B cell (primary cell): Measurements from ENCODE around the gene ERC1. TPM values are rescaled to one million over a fixed set of nuclear protein-coding genes. Genes with fewer than 3 reads are reported as not detected.

Experiments
- ATAC-seq: fragments of 200-7000 bp; cut with Tn5 transposase; one replicate; pipeline ENCODE4 v1.10.0; 2021; ENCODE audit warnings: low read depth, mild to moderate bottlenecking, moderate number of reproducible peaks, moderate library complexity
- CTCF ChIA-PET: fragments of 350-600 bp; sonication (Branson Sonifier 250); formaldehyde crosslinking; loops from one replicate; lab custom pipeline; 2021; ENCODE audit warnings: antibody characterized with exemption, inconsistent platforms; lab: Charles Lee
- POLR2A ChIA-PET: fragments of 350-600 bp; sonication (Branson Sonifier 250); formaldehyde crosslinking; loops from one replicate; lab custom pipeline; 2021; ENCODE audit warnings: antibody characterized with exemption; lab: Charles Lee
- DNase-seq: peaks from one replicate; pipeline ENCODE4 v3.0.0; 2013
- H2AFZ ChIP-seq: 2 replicates; pipeline ENCODE4 v1.6.1; 2012; ENCODE audit warnings: mild to moderate bottlenecking, low read depth, low read length; ENCODE audit not compliant: insufficient read depth, poor library complexity, severe bottlenecking
- H3K27ac ChIP-seq, 2 donors: 1 replicate in 1 of 2; 2 replicates in 1 of 2; pipeline ENCODE4 v1.5.1; 2012 to 2013; ENCODE audit warnings: low read length in 2 of 2, mild to moderate bottlenecking in 2 of 2, moderate library complexity in 1 of 2
- H3K27me3 ChIP-seq, 4 experiments: fragments of 200-600 bp in 1 of 4; sonication (generic) in 1 of 4; replicated peaks in 1 of 4; 1 replicate in 2 of 4; 2 replicates in 2 of 4; pipeline versions ENCODE4 v1.6.1 to v1.7.0; 2013 to 2016; ENCODE audit warnings: low read length in 3 of 4, mild to moderate bottlenecking in 2 of 4, mixed read lengths in 1 of 4, moderate library complexity in 1 of 4; ENCODE audit not compliant: insufficient read depth in 4 of 4, control insufficient read depth in 3 of 4; ENCODE audit errors: control extremely low read depth in 1 of 4
- H3K36me3 ChIP-seq, 2 experiments: replicated peaks in 1 of 2; 1 replicate in 1 of 2; 2 replicates in 1 of 2; pipeline versions ENCODE4 v1.6.1 to v1.7.1; 2013; ENCODE audit warnings: low read length in 1 of 2; ENCODE audit not compliant: insufficient read depth in 2 of 2, control insufficient read depth in 1 of 2; ENCODE audit errors: control extremely low read depth in 1 of 2, extremely low read depth in 1 of 2
- H3K4me1 ChIP-seq, 2 donors: fragments of 200-600 bp in 1 of 2; sonication (generic) in 1 of 2; 1 replicate in 1 of 2; 2 replicates in 1 of 2; pipeline versions ENCODE4 v1.5.1 to v1.6.1; 2013 to 2017; ENCODE audit warnings: low read length in 2 of 2; ENCODE audit not compliant: control insufficient read depth in 2 of 2, insufficient read depth in 2 of 2
- H3K4me2 ChIP-seq: replicated peaks from 2 replicates; pipeline ENCODE3; 2012; ENCODE audit warnings: mild to moderate bottlenecking, low read depth, low read length; ENCODE audit not compliant: poor library complexity, severe bottlenecking
- H3K4me3 ChIP-seq, 5 experiments: fragments of 200-600 bp in 1 of 5; sonication (generic) in 1 of 5; 1 replicate in 3 of 5; 2 replicates in 2 of 5; pipeline versions ENCODE4 v1.5.1 to v1.7.0; 2011 to 2016; ENCODE audit warnings: low read length in 4 of 5, mild to moderate bottlenecking in 4 of 5, low read depth in 2 of 5, control low read depth in 1 of 5, moderate library complexity in 1 of 5; ENCODE audit not compliant: insufficient read depth in 1 of 5; ENCODE audit errors: control extremely low read depth in 1 of 5, extremely low read depth in 1 of 5
- H3K79me2 ChIP-seq: fragments of 200-600 bp; sonication (generic); one replicate; pipeline ENCODE4 v1.6.0; 2016; ENCODE audit warnings: low read length; ENCODE audit not compliant: control insufficient read depth, insufficient read depth
- H3K9ac ChIP-seq: fragments of 200-600 bp; sonication (generic); 2 replicates; pipeline ENCODE4 v1.6.1; 2017; ENCODE audit warnings: mild to moderate bottlenecking, low read length, moderate library complexity
- H3K9me3 ChIP-seq, 3 donors: one replicate each; pipeline versions ENCODE4 v1.6.1 to v1.7.1; 2013; ENCODE audit warnings: low read length in 2 of 3; ENCODE audit not compliant: control insufficient read depth in 2 of 3, insufficient read depth in 1 of 3; ENCODE audit errors: control extremely low read depth in 1 of 3
- H4K20me1 ChIP-seq: 2 replicates; pipeline ENCODE4 v1.6.0; 2012; ENCODE audit warnings: mild to moderate bottlenecking, low read length; ENCODE audit not compliant: insufficient read depth, control insufficient read depth, poor library complexity, severe bottlenecking
- H3K27ac Mint-ChIP-seq: one replicate; pipeline ENCODE4 v1.8.0; 2021; ENCODE audit warnings: mixed read lengths
- H3K27me3 Mint-ChIP-seq: one replicate; pipeline ENCODE4 v1.8.0; 2021; ENCODE audit warnings: mixed read lengths
- H3K4me1 Mint-ChIP-seq: one replicate; pipeline ENCODE4 v1.8.0; 2021; ENCODE audit warnings: mixed read lengths
- H3K4me3 Mint-ChIP-seq: one replicate; pipeline ENCODE4 v1.8.0; 2021; ENCODE audit warnings: mixed read lengths
- H3K9me3 Mint-ChIP-seq: one replicate; pipeline ENCODE4 v1.8.0; 2022; ENCODE audit warnings: mixed read lengths; ENCODE audit not compliant: insufficient read depth
- WGBS: methylation state at CpG from one replicate; pipeline ENCODE4 v1.1.5; 2013; ENCODE audit warnings: missing lambda C conversion rate; ENCODE audit not compliant: insufficient coverage; 5-methylcytosine and 5-hydroxymethylcytosine counted together
- intact Hi-C: fragments of 100-400 bp; cut with micrococcal nuclease; formaldehyde crosslinking; loops from one replicate; pipeline ENCODE4 v1.10.0; 2022
- polyA plus RNA-seq: library from polyadenylated mRNA; depleted of rRNA; stranded (reverse); fragments of >200 nt; gene quantifications from 2 replicates; pipeline ENCODE4 v1.2.3, GENCODE V29; 2012
- total RNA-seq, 2 donors: library from RNA; stranded (reverse); fragments of 120-200 nt in 1 of 2; gene quantifications; 1 replicate in 1 of 2; 2 replicates in 1 of 2; pipeline versions ENCODE4 v1.2.3 to v1.2.4, GENCODE V29; 2013 to 2022
- TF ChIP-seq, protein P1 (sequence below): fragments of 200-600 bp; IDR thresholded peaks from one replicate; pipeline ENCODE4 v1.8.0; 2022; ENCODE audit warnings: antibody characterized with exemption, mild to moderate bottlenecking

The ERC1 gene
- total and polyA plus RNA-seq, 2 donors (not counting 1 experiment from before 2014, with no cell fraction given): 4.0 to 77.6 TPM

DNA sequence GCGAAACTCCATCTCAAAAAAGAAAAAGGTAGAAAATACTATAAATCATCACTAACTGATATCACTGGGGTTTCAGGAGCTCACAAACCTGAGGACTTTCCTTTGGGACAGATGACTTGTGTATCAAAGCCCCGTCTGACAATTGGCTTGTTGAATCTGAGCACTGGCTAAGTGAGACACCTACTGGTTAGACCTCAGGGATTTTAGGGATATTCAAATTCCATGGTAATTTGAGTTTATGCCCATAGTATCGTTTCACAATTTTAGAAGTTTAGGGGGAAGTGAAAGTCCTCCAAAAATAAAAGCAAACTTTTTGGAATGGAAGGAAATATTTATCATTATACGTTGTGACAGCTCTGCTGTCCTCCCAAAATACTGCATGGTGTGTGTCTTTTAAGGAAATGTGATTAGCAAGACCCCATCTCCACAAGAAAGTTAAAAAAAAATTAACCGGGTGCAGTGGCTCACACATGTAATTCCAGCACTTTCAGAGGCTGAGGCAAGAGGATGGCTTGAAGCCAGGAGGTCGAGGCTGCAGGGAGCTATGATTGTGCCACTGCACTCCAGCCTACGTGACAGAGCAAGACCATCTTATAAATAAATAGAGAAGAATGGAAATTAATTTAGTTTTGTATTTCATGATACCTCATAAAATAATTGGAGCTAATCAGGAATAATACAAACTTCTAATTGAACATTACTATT is 554.1 kb downstream of the ERC1 start:
- H3K9me3 ChIP-seq: peaks cover 0 to 7% (median 0%) of the 10 kb centered on the region in 3 donors
- DNase-seq: no peak
- H4K20me1 ChIP-seq: no peaks in the 10 kb centered on the region
- H3K4me1 Mint-ChIP-seq: no peaks in the 10 kb centered on the region
- no peak overlapping the region for H3K4me3 Mint-ChIP-seq
- intact Hi-C loops: no loop called here
- H3K79me2 ChIP-seq: no peaks in the 10 kb centered on the region
- POLR2A ChIA-PET: no interaction called here
- TF ChIP-seq, protein P1, sequence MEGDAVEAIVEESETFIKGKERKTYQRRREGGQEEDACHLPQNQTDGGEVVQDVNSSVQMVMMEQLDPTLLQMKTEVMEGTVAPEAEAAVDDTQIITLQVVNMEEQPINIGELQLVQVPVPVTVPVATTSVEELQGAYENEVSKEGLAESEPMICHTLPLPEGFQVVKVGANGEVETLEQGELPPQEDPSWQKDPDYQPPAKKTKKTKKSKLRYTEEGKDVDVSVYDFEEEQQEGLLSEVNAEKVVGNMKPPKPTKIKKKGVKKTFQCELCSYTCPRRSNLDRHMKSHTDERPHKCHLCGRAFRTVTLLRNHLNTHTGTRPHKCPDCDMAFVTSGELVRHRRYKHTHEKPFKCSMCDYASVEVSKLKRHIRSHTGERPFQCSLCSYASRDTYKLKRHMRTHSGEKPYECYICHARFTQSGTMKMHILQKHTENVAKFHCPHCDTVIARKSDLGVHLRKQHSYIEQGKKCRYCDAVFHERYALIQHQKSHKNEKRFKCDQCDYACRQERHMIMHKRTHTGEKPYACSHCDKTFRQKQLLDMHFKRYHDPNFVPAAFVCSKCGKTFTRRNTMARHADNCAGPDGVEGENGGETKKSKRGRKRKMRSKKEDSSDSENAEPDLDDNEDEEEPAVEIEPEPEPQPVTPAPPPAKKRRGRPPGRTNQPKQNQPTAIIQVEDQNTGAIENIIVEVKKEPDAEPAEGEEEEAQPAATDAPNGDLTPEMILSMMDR: no peak
- peaks cover 0 to 5% (median 2%) of the 10 kb centered on the region in 4 experiments for H3K27me3 ChIP-seq
- H3K9me3 Mint-ChIP-seq: peaks cover 3% of the 10 kb centered on the region
- no peak overlapping the region for H3K27ac ChIP-seq
- peaks cover 13% of the 10 kb centered on the region for H3K27me3 Mint-ChIP-seq
- H3K4me1 ChIP-seq: no peaks in the 10 kb centered on the region
- H3K4me2 ChIP-seq: no peak overlapping the region
- no peaks in the 10 kb centered on the region for H3K36me3 ChIP-seq
- 33% methylated on average over 2 of the region's 7 CpGs for WGBS
- H3K27ac Mint-ChIP-seq: no peak overlapping the region
- no peak overlapping the region for H2AFZ ChIP-seq
- CTCF ChIA-PET: interaction anchor here (2.0 kb wide), 1 partner anchor 427 kb away, joined by 6 read pairs; no protein-coding TSS in a partner anchor
- H3K4me3 ChIP-seq: no peak overlapping the region
- no peak for ATAC-seq
- no peak overlapping the region for H3K9ac ChIP-seq

Other genes with a start within 250 kb of the ERC1 start
- 188 and 202 TPM in 2 replicates for gene WNK1, start 238.6 kb upstream of the ERC1 start, total RNA-seq
- gene WNK1, start 238.6 kb upstream of the ERC1 start, polyA plus RNA-seq: 42.6 and 43.9 TPM in 2 replicates
- 22.9 and 27.6 TPM in 2 replicates for gene RAD52, start 41.5 kb upstream of the ERC1 start, total RNA-seq
- 17.6 and 27.6 TPM in 2 replicates for gene RAD52, start 41.5 kb upstream of the ERC1 start, polyA plus RNA-seq